Measurements from ENCODE around the gene BNIPL.
A peak's percentile ranks its signal among the peaks of the same experiment; 100 is the strongest.

DNA sequence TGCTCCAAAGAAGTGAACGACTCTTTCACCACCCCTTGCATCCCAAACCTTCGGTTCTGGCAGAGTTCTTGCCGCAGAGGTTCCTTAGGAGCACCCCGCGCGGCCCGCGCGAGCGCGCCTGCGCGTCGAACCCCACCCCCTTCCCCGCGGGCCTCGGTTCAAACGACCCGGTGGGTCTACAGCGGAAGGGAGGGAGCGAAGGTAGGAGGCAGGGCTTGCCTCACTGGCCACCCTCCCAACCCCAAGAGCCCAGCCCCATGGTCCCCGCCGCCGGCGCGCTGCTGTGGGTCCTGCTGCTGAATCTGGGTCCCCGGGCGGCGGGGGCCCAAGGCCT is 11.2 kb downstream of the BNIPL start, which contains the start of gene C1orf56:
- TF ChIP-seq POLR2A (IDR thresholded peaks at IDR 0.05), result peak in 1 of 2 donors; percentile 38
- TF ChIP-seq, protein P1, sequence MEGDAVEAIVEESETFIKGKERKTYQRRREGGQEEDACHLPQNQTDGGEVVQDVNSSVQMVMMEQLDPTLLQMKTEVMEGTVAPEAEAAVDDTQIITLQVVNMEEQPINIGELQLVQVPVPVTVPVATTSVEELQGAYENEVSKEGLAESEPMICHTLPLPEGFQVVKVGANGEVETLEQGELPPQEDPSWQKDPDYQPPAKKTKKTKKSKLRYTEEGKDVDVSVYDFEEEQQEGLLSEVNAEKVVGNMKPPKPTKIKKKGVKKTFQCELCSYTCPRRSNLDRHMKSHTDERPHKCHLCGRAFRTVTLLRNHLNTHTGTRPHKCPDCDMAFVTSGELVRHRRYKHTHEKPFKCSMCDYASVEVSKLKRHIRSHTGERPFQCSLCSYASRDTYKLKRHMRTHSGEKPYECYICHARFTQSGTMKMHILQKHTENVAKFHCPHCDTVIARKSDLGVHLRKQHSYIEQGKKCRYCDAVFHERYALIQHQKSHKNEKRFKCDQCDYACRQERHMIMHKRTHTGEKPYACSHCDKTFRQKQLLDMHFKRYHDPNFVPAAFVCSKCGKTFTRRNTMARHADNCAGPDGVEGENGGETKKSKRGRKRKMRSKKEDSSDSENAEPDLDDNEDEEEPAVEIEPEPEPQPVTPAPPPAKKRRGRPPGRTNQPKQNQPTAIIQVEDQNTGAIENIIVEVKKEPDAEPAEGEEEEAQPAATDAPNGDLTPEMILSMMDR (IDR thresholded peaks at IDR 0.05), result peak in 1 of 6 experiments; percentile 2
